Measurements from ENCODE around the gene DCTPP1.
A peak's percentile ranks its signal among the peaks of the same experiment; 100 is the strongest.

DCTPP1 gene

DNA sequence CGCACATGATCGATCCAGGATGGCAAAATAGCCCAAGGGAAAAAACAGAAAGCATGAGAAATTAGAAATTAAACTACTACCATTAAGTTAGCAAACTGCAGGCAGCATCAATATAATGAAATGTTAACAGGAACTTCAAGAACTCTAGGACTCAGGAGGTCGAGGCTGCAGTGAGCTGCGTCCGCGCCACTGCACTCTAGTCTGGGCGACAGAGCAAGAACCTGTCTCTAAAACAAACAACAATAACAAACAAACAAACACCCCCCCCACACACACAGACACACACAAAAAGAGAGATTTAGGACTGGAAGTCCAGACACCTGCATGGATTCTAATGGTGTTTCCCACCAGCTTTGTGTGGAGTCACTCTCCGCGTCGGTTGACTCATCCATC, 16.4 kb upstream of the DCTPP1 start:
- DNase-seq: no peak

DNA sequence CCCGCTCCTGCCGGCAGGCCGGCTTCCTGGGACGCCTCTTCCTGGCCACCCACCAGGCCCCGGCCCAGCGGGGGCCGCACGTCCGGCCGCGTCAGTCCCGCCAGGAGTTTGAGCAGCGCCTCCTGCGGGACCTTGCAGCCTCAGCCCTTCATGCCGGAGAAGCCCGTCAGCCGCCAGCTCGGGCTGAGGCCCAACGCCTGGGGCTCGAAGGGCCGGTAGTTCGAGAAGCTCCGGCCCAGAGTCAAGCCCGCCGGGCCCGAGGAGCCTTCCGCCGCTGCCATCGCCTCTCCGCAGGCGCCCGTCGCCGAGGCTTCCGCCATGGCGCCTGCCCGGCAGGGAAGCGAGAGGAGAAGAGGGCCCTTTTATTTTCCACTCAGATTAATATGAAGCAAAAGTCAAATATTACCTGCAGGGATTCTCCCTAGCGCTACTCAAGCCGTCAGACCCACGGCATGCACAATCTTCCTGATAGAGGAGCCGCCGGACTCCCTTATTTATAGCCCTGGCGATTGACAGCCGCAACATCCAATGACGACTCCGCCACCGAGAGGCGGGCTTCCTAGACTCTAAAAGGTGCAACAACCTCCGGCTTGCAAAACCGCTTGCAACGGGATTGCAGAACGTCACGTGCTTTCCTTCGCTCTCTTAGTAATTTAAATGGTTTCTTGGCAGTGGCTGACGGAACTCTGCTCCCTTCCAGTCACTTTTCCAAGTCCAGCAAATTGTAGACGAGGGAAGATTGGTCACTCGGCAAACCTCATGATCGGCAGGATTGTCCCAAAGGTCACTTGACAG, 15.8 kb upstream of the DCTPP1 start, which contains the start of gene SEPHS2:
Gene SEPHS2, minus strand, starts transcription at position 467 of the 795 bp plus-strand sequence. Its CDS starts 147 bp downstream, at position 320.
- DNase-seq: peak; percentile 96

DNA sequence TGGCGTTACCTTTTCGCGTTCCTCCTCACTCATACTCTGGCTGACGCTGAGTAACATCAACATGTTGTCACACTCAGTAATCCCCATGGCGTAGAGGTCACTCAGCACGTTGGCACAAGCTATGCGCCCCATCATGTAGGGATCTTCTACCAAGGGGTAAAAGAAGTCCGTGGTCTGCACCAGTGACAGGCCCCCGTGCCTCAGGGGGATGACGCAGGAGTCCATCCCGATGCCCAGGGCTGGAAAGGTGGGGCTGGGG, 15.2 kb upstream of the DCTPP1 start:
- no peak for DNase-seq

DNA sequence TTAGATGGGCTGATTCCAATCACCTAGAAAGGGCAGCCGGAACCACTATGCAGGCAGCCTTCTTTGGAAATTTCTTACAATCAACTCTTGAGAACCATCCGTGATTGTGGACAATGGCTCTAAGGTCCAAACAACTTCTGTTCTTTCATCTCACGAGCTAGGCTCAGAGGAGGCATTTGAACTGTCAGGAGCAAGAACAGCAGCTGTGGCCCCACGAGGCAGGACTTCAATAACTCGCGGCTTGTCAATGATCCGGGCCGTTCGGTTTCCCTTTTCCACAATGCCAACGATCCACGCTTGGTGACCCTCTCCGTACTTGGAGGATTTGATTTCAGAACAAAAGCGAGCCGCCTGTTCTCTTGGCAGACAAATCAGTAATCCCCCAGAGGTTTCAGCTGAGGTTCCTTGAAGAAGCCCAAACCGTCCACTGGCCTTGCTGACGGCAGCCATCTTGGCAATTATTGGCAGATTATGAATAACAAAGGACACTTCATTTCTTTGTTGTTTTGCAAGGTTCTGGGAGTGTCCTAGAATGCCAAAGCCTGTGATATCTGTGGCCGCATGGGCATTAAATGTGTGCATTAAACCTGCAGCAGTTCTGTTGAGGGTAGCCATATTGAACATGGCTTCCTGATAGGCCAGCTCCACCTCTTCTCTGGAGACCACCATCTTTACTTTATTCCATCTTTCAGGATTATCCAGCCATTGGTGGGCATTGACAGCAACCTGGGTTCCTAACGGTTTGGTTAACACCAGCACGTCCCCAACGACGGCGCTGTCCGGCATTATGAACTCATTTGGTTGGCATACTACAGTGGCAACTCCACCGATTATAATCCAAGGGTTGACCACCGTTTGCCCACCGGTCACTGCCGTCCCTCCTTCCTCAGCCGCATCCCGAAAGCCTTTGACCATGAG, 14.7 kb upstream of the DCTPP1 start:
- no peak for DNase-seq

DNA sequence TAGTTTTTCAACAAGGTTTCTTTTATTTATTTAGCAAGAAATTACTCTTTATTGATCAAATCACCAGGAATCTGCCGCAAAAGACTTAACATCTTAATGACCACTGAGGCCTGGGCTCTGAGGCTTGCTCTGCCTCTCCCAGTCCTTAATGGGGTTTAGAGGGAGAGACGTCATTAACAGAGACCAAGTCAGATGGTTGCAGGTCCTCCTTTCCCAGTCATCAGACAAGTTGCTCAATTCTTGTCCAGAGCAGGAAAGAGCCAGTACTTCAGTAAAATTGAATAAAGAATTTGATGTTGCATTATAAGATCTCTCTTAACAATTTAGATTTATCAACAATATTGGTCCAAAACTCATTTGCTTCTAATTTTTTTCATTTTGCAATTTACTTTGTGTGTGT, 13.8 kb upstream of the DCTPP1 start:
- no peak for DNase-seq

DNA sequence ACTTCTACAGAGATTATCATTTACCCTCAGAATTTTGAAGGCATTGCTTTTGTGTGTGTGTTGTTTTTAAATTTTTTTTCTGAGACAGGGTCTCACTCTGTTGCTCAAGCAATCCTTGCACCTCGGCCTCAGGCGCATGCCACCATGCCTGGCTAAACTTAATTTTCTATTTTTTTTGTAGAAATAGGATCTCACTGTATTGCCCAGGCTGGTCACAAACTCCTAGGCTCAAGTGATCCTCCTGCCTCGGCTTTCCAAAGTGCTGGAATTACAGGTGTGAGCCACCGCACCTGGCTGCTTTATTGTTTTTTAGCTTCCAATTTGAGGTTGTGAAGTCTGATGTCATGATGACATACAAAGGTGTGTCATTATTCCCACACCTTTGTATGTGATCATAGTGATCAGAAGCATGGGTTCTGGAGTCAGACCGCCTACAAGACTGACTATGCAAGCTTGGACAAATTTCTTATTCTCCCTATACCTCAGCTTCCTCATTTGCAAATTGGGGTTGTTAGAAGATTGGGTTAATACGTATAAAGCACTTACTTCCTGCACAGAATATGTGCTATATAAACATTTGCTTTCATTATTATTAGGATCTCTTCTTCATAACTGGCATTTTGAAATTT, 10.0 kb upstream of the DCTPP1 start:
- DNase-seq: no peak

DNA sequence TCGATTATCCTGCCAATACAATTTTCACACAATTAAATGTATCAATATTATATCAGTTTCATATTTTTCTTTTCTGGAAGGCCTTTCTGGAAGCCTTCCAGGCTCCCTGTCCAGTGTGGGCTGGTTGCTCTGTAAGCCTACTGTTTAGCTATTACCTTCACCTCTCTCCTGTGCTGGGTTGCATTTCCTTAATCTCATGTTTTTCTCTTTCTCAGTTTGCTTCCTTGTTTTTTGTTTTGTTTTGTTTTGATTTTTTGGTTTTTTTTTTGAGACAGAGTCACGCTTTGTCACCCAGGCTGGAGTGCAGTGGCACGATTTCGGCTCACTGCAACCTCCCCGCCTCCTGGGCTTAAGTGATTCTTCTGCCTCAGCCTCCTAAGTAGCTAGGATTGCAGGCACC, 9.0 kb upstream of the DCTPP1 start:
- no peak for DNase-seq

DNA sequence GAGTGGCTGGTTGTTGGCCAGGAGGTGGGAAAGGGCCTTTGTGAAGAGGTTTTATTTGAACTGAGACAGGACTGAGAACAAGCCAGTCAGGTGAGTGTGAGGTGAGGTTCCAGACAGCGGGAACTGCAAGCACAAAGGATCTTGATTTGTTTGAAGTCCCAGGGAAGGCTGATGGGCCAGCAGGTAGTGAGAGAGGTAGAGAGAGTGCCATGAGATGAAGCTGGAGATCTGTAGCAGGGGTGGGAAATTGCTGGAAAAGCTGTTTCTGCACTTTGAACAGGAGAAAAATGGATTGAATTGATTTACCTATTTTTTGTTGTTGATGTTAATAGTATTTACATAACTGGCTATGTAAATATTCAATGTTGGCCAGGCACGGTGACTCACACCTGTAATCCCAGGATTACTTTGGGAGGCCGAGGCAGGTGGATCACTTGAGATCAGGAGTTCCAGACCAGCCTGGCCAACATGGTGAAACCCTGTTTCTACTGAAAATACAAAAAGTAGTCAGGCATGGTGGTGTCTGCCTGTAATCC, 7.7 kb upstream of the DCTPP1 start:
- DNase-seq: peak; percentile 2

DNA sequence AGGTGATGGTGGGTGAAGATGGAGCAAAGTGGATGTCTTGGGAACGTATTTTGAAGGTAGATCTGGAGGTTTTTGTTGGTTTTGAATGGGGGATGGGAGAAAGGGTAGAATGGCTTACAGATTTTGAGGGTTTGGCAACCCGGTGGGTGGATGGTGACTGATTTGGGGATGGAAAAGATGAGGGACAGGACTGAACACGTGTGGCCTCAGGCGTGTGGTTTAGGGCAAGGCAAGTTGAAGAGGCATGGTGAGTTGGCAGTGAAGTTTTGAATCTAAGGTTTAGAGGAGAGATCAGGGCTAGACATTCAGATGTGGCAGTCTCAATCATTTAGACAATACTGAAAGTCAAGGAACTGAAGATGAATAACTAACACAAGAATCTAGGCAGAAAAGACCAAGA, 5.0 kb upstream of the DCTPP1 start:
- DNase-seq: no peak

DNA sequence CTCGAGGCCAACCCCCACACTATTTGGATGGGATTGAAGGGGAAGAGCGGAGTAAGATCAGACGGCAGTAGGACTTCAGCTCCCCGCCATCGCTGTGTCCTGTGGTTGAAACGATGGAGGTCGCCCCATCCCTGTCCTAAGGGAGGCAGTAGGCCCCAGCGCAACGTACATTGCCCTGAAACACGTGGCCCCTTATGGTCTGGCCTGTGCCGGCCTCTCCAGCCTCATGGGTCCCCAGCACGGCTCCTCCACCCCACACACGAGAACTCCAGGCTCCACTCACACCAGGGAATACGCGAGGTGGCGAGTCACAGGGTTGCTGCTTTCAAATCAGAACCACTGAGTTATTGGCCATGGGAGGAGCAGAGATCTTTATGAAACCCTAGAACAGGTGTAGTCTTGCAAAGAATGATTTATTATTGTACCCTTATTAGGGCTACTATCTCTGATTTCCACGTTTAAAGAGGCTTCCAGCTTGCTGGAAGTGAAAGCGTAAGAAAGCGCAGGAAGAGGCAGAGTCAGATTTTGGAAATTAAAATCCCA, 669 bp upstream of the DCTPP1 start:
- DNase-seq: no peak

DNA sequence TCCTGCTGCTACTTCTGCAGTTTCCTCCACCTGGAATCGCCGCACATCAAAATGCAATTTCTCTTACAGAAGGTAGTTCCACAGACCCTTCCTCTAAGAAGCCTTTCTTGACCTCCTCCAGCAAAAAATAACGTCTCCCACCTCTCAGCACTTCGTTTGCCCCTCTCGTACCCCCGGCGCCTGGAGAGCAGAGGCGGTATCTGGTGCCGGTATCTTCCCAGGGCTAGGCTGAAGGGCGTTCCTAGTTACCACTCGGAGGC, 482 bp downstream of the DCTPP1 start:
- no peak for DNase-seq

DNA sequence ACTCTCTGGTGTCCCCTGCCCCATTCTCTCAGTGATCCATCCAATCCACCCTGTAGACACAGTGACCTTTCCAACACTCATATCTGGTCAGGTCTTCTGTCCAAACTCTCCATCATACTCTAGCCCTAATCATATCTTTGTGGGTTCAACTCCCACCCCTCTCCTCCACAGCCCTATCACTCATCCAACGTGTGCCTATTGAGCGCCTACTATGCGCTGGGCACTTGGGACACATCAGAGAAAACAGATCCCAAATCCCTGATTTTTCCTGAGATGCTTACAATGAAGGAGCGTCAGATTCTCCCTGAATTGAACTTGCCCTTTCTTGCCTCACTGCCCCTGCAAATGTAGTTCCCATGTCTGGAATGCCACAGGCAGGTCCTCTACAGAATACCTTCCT, 1.8 kb downstream of the DCTPP1 start:
- DNase-seq: no peak

DNA sequence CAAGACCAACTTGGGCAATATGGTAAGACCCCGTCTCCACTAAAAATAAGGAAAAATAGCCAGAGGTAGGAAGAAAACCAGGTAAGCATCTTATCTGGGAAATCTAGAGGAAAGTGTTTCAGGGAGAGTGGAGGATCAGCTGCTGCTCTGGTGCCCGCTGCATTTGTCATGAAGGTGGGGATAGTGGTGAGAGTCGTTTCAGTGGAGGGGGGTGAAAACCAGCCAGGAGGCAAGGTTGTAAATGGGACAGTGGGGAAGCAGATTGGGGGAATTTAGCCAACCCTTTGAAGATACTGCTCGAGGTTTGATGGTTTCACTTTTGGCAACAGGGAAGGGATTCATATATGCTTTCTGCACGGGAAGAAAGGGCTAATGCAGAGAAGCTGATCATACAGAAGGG, 8.8 kb downstream of the DCTPP1 start:
- no peak for DNase-seq

DNA sequence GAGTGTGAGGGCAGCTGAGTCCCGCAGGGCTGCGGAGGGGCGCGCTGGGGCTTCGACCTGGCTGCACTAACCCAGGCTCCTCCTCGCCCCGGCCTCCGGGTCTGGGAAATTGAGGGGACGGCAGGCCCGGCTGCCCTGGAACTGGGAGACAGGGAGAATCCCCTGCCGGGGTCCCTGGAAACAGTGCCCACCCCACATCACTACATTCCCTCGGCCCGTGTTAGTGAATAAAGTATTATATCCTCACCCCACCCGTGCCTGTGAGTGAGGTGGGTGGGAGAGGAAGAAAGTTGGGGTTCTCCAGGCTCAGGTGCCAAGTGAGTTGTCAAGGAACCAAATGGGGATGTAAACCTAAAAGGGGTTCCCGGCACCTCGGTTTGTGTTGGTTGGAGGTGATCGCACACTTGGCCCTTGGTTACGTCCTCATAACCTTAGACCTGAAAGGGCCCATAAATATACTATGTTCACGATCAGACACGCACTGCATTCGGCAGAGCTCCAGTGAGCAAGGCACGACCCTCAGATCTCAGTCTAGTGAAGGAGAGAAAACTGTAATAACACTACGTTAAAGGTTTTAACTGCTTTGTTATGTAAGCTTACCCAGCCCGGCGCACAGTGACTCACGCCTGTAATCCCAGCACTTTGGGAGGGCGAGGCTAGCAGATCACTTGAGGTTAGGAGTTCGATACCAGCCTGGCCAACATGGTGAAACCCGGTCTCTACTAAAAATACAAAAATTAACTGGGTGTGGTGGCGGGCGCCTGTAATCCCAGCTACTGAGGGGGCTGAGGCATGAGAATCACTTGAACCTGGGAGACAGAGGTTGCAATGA, 11.3 kb downstream of the DCTPP1 start:
- DNase-seq: no peak

DNA sequence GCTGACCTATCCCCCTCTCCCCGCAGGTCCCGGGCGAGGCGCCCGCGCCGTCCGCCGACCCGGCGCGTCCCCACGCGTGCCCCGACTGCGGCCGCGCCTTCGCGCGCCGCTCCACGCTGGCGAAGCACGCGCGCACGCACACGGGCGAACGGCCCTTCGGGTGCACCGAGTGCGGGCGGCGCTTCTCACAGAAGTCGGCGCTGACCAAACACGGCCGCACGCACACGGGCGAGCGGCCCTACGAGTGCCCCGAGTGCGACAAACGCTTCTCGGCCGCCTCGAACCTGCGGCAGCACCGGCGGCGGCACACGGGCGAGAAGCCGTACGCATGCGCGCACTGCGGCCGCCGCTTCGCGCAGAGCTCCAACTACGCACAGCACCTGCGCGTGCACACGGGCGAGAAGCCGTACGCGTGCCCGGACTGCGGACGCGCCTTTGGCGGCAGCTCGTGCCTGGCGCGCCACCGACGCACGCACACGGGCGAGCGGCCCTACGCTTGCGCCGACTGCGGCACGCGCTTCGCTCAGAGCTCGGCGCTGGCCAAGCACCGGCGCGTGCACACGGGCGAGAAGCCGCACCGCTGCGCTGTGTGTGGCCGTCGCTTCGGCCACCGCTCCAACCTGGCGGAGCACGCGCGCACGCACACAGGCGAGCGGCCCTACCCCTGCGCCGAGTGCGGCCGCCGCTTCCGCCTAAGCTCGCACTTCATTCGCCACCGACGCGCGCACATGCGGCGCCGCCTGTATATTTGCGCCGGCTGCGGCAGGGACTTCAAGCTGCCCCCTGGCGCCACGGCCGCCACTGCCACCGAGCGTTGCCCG, 12.1 kb downstream of the DCTPP1 start:
- DNase-seq: peak; percentile 96

DNA sequence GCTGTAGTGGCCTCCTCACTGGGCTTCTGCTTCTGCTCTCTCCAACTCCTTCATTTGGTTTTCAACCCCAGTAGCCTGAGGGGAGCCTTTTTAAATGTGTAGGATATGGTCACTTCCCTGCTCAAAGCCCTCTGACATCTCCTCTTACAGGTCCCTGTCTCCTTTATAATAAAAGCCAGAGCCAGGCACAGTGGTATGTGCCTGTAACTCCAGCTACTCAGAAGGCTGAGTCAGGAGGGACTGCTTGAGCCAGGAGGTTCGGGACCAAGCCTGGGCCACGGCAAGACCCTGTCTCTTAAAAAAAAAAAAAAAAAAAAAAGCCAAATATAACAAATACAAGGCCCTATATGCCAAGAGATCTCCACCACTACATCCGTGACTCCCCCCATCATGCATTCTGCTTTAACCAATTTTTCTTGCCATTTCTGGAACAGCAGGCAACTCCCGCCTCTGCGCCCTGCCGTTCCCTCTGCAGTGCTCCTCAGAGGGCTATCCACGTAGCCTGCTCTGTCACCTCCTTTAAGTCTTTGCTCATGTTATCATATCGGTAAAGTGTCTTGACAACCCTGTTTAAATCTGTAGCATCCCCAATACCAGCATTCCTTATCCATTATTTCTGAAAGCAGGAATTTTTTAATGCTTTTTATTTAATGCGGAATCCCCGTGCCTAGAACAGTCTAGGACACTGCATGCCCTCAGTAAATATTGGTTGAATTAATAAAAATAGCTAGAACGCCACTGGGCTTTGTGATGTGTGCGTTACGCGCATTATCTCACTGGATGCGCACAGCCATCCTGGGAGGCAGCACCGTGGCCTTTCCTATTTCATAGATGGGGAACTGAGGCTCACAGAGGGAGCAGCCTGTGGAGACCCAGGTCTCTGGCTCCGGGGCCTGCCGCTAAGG, 13.0 kb downstream of the DCTPP1 start:
- DNase-seq: no peak

DNA sequence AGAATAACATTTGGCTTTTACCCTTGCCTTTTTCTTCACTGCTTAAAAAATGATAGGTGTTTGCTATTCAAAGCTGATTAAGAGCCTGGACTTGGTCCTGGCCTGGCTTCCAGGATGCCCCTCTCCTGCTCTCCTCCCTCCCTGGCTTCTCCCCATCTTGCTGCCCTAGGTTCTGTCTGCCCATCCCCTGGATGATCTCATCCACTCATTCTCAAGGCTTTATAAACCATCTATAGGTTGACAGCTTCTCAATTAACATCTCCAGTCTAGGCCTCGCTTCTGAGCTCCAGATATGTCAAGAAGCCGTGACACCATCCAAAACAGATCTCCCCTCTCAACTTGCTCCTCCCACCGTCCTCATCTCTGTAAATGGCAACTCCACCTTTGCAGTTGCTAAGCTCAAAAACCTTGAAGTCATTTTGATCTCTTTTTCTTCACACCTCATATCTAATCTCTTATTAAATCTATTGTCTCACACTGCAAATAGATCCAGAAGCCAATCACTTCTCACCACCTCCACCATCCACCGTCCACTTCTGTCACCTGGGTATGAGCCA, 13.7 kb downstream of the DCTPP1 start:
- no peak for DNase-seq

DNA sequence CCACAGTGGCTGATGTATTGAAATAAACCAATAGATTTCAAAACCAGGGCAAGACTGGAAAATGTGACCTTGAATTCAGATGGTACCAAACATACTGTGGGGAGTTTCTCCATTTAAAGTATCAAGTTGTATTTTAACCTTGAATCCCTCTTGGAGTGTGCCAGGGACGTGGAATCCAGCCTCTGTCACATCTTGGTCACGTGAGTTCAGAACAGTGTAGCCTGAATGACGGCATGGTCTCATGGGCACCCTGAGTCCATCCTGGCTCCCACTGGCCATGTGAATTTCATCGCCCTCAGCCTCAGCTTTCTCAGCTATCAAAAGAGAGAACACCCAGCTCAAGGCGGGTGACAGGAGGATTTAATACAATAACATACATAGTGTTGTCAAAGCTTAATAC, 15.7 kb downstream of the DCTPP1 start:
- DNase-seq: no peak

DNA sequence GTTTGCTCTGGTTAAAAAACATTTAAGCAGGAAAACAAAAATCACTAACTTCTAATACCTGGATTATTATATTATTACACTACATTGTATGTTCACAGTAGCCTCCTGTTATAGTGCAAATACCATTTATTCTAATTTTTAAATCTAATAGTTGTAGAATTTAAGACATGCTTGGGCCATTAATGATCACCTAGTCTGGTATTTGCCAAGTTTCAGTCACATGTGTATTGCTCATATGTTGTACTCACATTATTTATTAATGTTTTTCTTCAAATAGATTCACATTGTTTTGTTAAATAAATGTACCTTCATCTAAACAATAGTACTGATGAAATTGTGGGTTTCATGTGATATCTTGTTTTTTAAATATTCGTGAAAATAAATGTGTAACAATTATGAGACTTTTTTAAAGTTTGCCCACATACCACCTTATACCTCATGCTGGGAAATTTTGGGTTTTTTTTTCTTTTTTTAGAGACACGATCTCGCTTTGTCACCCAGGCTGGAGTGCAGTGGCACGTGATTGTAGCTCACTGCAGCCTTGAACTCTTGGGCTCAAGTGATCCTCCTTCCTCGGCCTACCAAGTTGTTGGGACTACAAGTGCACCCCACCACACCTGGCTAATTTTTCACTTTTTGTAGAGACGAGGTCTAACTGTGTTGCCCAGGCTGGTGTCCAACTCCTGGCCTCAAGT, 16.6 kb downstream of the DCTPP1 start:
- DNase-seq: no peak
